8988T (cell line): ENCODE measurements around the gene KLHL14.
"Not testable (repeated sequence)": the region's sequence is repeated elsewhere in the genome, so short reads cannot be mapped to it uniquely, and the experiment has no call there.

Experiments used
- DNase-seq: peaks from one replicate; pipeline ENCODE4 v3.0.0; 2011

Gene KLHL14

GRCh38 chr18:32714571-32715148 is 58.2 kb downstream of the KLHL14 start:
- no peak for DNase-seq

GRCh38 chr18:32712860-32713259 is 60.0 kb downstream of the KLHL14 start:
- DNase-seq: no peak

- no peak for DNase-seq
Measured at GRCh38 chr18:32711862-32712261, 61.0 kb downstream of the KLHL14 start.

- no peak for DNase-seq
Measured at GRCh38 chr18:32707586-32707985, 65.2 kb downstream of the KLHL14 start.

- no peak for DNase-seq
Measured at GRCh38 chr18:32707147-32707546, 65.7 kb downstream of the KLHL14 start.

GRCh38 chr18:32701313-32701712 is 71.5 kb downstream of the KLHL14 start:
- DNase-seq: no peak

GRCh38 chr18:32698153-32698552 is 74.7 kb downstream of the KLHL14 start:
- DNase-seq: no peak

- no peak for DNase-seq
Measured at GRCh38 chr18:32696376-32696775, 76.4 kb downstream of the KLHL14 start.

GRCh38 chr18:32695534-32695933 is 77.3 kb downstream of the KLHL14 start:
- no peak for DNase-seq

GRCh38 chr18:32688821-32689220 is 84.0 kb downstream of the KLHL14 start:
- no peak for DNase-seq

- DNase-seq: no peak
Measured at GRCh38 chr18:32684940-32685339, 87.9 kb downstream of the KLHL14 start.

- DNase-seq: no peak
Measured at GRCh38 chr18:32684096-32684495, 88.7 kb downstream of the KLHL14 start.

GRCh38 chr18:32683044-32683443 is 89.8 kb downstream of the KLHL14 start:
- DNase-seq: no peak

- no peak for DNase-seq
Measured at GRCh38 chr18:32677578-32677977, 95.2 kb downstream of the KLHL14 start.

GRCh38 chr18:32674491-32674890 is 98.3 kb downstream of the KLHL14 start:
- no peak for DNase-seq

GRCh38 chr18:32672398-32672797 is 100.4 kb downstream of the KLHL14 start:
- no peak for DNase-seq

GRCh38 chr18:32670727-32671126 is 102.1 kb downstream of the KLHL14 start:
- no peak for DNase-seq

GRCh38 chr18:32669549-32670165 is 103.2 kb downstream of the KLHL14 start:
- DNase-seq: no peak

GRCh38 chr18:32668956-32669355 is 103.9 kb downstream of the KLHL14 start:
- DNase-seq: no peak

GRCh38 chr18:32661486-32662299 is 111.1 kb downstream of the KLHL14 start:
- DNase-seq: no peak

GRCh38 chr18:32654507-32654906 is 118.3 kb downstream of the KLHL14 start:
- not testable (repeated sequence) for DNase-seq

- not testable (repeated sequence) for DNase-seq
Measured at GRCh38 chr18:32637659-32638058, 135.2 kb downstream of the KLHL14 start.

GRCh38 chr18:32637226-32637625 is 135.6 kb downstream of the KLHL14 start:
- DNase-seq: no peak

GRCh38 chr18:32634876-32635431 is 137.9 kb downstream of the KLHL14 start:
- no peak for DNase-seq
